Sigmoid colon (tissue), 4 donors: ENCODE measurements around the gene CTRB2.

Experiments
- POLR2A ChIP-seq, 2 donors: fragments of 450-650 bp; IDR thresholded peaks; one replicate each; pipeline ENCODE4 v1.6.1; 2016; ENCODE audit warnings: antibody characterized with exemption in 2 of 2, mild to moderate bottlenecking in 2 of 2, moderate library complexity in 2 of 2
- POLR2AphosphoS5 ChIP-seq, 4 donors: sonication (generic); formaldehyde crosslinking; IDR thresholded peaks; one replicate each; pipeline ENCODE4 v1.6.1; 2017; ENCODE audit warnings: antibody characterized with exemption in 4 of 4
- TF ChIP-seq, protein P1 (sequence below), 4 experiments: fragments of 450-650 bp in 3 of 4; fragments of 200-600 bp in 1 of 4; IDR thresholded peaks; one replicate each; pipeline ENCODE4 v1.5.1; 2016 to 2019; ENCODE audit warnings: antibody characterized with exemption in 4 of 4, mild to moderate bottlenecking in 3 of 4, moderate library complexity in 2 of 4

DNA sequence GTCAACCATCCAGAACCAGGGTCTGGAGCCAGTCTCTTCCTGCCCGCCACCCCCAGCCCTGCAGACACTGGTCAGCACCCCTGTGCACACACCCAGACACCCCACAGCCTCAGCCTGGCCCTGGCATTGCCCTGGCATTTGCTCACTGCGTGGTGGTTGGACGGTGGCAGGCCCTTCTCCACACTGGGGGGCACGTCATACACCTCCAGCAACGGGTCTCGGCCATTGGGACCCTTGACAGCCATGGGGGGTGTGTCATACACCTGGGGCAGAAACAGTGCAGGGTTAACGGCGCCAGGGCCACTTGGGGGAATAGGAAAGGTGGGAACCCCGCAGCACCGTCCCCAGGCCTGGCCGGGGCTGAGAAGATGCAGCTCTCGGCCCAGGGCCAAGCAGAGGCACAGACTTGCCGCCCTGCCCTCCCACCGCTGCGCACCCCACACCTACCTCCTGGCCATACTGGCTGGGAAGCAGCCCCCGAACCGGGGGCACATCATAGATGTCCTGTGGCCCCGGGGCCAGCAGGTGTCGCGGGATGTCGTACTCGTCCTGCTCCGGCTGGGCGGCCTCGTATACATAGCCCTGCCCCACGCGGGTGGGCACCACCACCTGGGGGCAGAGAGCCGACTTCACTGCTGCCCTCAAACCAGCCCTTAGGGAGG lies 29.9 kb upstream of the CTRB2 start:
- TF ChIP-seq, protein P1, sequence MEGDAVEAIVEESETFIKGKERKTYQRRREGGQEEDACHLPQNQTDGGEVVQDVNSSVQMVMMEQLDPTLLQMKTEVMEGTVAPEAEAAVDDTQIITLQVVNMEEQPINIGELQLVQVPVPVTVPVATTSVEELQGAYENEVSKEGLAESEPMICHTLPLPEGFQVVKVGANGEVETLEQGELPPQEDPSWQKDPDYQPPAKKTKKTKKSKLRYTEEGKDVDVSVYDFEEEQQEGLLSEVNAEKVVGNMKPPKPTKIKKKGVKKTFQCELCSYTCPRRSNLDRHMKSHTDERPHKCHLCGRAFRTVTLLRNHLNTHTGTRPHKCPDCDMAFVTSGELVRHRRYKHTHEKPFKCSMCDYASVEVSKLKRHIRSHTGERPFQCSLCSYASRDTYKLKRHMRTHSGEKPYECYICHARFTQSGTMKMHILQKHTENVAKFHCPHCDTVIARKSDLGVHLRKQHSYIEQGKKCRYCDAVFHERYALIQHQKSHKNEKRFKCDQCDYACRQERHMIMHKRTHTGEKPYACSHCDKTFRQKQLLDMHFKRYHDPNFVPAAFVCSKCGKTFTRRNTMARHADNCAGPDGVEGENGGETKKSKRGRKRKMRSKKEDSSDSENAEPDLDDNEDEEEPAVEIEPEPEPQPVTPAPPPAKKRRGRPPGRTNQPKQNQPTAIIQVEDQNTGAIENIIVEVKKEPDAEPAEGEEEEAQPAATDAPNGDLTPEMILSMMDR (IDR thresholded peaks at IDR 0.05), result no peak
- TF ChIP-seq POLR2A (IDR thresholded peaks at IDR 0.05) (no peak), POLR2AphosphoS5 (IDR thresholded peaks at IDR 0.05) (no peak)
